Suprapubic skin (tissue), 4 donors: Measurements from ENCODE around the gene AURKA.

Source experiments
- EP300 ChIP-seq: sonication (generic); formaldehyde crosslinking; IDR thresholded peaks from one replicate; pipeline ENCODE4 v1.6.1; 2017; ENCODE audit warnings: antibody characterized with exemption
- POLR2A ChIP-seq, 2 donors: fragments of 450-650 bp; IDR thresholded peaks; one replicate each; pipeline ENCODE4 v1.6.1; 2017; ENCODE audit warnings: antibody characterized with exemption in 2 of 2, mild to moderate bottlenecking in 2 of 2, moderate library complexity in 2 of 2
- POLR2AphosphoS5 ChIP-seq, 3 donors: sonication (generic); formaldehyde crosslinking; IDR thresholded peaks; one replicate each; pipeline ENCODE4 v1.6.1; 2017; ENCODE audit warnings: antibody characterized with exemption in 3 of 3

DNA sequence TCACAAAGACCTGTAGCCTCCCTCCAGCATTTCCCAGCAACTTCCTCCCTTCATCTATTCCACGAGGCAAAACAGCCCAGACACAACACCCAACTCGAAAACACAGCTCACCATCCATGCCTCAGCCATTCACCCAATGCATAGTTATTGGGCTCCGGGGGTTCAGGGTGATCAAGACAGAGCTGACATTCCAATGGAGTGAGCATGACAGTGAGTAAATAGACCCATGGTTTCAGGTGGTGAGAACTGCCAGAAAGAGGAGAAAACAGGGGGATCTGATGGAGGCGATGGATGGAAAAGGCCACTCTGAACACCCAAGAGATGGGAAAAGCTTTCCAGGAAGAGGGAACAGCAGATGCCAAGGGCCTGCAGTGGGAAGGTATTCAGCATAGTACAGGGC lies 25.9 kb upstream of the AURKA start:
- no peak for TF ChIP-seq EP300
- TF ChIP-seq POLR2AphosphoS5 (IDR thresholded peaks at IDR 0.05): no peak
- TF ChIP-seq POLR2A (IDR thresholded peaks at IDR 0.05): no peak
